ENCODE results near the gene CDH13.

CDH13 gene

DNA sequence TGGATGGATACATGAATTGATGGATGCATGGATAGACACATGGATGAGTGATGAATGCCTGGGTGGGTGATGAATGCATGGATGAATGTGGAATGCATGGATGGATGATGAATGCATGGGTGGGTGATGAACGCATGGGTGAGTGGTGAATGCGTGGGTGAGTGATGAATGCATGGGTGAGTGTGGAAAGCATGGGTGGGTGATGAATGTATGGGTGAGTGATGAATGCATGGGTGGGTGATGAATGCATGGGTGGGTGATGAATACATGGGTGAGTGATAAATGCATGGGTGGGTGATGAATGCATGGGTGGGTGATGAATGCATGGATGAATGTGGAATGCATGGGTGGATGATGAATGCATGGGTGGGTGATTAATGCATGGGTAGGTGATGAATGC is 1097.1 kb downstream of the CDH13 start:
- DNase-seq (ENCODE audit: low spot score): no peak

DNA sequence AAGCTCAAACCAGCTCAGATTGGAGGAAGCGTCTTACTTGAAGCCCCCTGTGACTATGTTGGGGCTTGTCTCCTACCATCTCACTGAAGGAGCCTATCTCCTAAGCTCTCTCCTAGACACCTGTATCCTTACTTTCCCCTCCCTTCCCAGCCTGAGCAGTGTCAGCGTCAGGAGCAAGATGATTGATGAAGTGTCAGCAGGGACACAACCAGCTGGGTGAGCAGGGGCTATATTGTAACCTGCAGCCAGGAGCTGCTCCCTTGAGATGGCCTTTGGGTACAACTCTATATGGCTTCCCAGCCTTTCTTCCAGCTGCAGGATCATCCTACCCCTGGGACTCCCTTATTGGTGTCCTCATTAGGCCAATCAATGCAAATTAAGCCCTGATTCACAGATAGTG is 1097.8 kb downstream of the CDH13 start:
- DNase-seq (ENCODE audit: low spot score): no peak

DNA sequence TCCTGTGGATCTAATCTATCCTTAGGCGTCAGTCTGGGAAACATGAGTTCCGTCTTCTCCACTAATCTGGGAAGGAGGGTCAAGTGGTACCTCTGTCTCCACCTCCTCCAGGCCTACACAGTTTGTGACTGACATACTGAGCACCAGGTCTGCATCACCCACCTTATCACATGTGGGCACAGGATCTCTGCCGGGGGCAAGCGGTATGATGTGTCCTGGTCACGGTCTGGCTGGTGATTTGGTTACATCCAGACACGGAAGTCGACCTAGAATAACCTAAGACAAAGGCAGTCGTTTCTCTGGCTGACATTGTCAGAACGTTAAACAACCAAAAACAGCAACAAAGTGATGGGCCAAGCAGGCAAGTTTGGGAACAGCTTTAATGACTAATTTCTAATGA is 1098.5 kb downstream of the CDH13 start:
- DNase-seq (ENCODE audit: low spot score): no peak

DNA sequence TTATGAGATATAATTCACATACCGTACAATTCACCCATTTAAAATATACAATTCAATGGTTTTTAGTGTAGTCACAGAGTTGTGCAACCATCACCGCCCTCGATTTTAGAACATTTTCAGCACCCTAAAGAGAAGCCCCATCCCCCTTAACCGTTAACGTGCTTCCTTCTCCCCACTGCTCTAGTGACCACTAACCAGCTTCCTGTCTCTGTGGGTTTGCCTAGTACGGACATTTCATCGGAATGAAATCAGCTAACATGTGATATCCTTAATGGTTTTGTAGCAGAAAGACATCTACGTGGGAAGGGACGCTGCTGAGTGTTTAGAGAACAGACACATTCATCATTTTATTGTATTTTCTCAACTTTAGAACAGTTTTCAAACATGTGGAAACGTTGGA is 1100.2 kb downstream of the CDH13 start:
- DNase-seq (ENCODE audit: low spot score): no peak

DNA sequence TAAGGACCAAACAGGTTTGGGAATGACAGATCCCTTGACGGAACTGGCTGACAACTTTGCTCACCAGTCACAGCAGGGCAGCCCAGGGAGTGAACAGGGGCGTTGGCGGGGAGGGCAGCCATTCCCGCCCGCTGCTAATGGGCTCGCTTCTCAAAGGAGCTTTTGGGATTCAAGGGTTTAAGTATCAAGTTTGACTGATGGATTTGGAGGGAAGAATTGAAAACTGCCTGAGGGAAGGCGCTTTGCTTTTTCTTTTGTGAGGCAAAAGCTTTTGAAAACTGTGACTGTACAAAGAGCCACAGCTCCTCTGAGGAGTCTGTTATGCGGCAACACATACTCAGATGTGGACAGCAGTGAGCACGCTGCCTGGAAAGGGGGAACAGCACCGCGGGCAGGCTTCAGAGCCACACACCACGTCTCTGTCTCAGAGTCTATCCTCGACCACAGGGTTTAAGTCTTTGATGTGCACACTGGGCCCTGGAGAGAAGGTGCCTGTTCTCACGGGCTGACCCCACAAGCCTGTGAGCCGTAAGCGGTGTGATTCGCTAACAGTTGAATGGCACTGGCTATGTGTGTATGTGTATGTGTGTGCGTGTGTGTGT is 1101.1 kb downstream of the CDH13 start:
- DNase-seq (ENCODE audit: low spot score): no peak

DNA sequence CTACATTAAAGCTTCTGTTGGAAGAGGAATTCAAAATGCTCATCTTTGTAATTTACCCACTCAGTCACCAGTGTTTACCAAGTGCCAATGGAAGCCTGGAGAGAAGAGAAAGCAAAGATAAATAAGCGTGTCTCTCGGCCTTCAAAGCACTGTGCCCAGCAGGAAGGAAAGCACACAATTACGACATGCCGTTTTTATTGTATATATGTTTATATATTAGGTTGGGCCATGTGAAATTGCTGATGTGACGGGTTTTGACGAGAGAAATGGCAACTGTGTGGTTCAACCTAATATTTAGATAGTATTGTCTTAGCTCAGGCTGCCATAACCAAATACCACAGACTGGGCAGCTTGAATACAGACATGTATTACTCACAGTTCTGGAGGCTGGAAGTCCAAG is 1101.7 kb downstream of the CDH13 start:
- no peak for DNase-seq (ENCODE audit: low spot score)

DNA sequence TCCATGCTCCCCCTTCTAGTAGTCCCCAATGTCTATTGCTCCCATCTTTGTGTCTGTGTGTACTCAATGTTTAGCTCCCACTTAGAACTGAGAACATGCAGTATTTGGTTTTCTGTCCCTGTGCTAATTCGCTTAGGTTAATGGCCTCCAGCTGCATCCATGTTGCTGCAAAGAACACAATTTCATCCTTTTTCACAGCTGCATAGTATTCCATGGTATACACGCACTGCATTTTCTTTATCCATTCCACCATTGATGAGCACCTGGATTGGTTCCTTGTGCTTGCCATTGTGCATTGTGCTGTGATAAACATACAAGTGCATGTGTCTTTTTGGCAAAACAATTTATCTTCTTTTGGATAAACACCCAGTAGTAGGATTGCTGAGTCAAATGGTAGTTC is 1104.0 kb downstream of the CDH13 start:
- no peak for DNase-seq (ENCODE audit: low spot score)

DNA sequence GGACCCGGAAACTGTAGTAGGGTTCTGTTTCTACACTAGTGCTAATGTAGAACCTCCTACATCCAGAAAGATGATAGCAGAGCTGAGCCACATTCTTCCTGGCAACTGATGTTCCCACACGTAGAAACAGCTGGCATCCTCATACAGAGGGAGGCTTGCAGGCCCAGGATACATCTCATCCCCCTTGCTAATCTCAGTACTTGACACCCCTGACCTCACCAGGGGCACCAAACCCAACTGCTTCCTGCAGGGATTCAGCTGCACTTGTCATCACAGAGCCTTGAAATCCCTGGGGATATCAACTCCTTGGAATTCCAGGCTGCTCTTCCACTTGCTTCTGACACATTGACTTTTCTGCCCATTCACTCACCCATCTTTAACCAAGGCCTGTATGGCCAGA is 1105.8 kb downstream of the CDH13 start:
- DNase-seq (ENCODE audit: low spot score): no peak

DNA sequence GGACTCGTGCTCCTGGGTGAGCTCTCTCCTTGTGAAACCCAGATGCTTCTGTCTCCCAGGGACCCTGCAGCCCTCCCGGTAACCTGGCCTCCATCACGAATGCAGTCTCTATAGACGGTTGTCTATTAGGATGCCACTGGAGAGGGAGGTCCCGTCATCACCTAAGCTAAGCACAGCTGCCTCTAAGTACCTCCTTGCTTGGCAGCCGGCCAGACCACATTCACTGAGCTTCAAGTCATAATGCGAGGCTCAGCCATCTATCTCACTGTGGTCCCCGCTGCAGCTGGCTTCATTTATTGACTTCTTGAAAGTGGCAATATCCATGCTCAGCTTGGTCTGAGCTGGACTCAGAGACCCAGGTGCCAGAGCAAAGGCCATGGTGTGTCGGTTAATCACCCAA is 1106.5 kb downstream of the CDH13 start:
- no peak for DNase-seq (ENCODE audit: low spot score)

DNA sequence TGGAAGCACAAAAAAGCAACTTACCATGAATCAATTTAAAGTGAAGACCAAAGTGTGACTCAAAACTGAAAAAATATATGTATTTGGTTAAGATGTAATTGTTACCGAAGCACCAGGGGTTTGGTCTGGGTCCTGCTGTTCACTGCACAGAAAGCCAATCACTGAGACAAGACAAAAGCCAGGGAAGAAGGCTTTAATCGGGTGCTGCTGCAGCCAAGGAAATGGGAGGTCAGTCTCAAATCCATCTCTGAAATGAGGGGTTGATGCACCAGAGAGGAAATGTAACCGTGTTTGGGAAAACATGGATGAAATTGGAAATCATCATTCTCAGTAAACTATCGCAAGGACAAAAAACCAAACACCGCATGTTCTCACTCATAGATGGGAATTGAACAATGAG is 1107.4 kb downstream of the CDH13 start:
- DNase-seq (ENCODE audit: low spot score): no peak

DNA sequence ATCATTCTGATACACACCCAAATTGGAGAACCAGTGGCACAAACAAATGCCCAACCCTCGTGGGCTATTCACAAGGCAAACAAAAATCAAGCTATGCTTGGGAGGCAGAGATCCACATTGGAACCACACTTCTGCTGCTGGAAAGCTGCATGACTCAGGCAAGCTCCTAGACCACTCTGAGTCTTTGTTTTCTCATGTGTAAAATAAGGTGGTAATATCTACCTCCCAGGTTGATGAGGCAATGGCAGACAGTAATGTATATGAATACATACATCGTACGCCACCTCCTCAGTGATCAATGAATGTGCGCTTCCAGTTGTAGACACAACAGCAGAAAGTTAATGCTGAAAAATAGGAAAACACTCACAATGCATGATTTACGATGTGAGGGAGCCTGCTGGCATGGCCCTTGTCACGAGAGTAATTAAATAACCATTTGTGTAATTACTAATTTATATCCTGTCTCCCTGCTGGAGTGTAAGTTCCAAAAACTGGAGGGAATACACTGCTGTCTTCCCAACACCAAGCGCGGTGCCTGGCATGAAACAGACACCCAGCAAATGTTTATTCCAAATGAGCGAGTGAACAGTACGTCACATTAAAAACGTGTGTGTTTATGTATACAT is 1111.1 kb downstream of the CDH13 start:
- DNase-seq (ENCODE audit: low spot score): no peak

DNA sequence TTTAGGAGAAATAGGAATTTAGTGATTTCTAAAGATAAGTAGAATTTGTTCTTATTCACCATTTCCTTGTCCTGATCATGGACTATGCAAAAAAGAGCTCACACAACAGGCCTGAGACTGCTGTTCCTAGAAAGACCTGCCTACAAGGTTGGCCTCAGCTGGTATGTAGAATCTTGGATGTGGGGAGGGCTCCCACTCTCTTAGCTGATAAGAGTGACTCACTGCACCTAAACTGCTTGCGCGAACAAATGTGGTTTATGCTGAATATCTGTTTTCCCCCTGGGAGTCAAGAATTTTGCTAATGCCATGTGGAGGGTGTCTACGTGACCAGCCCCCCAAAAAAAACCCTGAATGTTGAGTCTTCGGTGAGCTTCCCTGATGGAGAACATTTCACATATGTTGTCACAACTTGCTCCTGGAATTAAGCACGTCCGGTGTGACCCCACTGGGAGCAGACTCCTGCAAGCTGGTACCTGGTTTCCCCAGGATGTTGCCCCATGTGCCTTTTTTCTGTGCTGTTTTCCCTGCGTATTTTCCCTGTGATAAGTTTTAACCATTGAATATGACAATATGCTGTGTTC is 1112.2 kb downstream of the CDH13 start:
- no peak for DNase-seq (ENCODE audit: low spot score)

DNA sequence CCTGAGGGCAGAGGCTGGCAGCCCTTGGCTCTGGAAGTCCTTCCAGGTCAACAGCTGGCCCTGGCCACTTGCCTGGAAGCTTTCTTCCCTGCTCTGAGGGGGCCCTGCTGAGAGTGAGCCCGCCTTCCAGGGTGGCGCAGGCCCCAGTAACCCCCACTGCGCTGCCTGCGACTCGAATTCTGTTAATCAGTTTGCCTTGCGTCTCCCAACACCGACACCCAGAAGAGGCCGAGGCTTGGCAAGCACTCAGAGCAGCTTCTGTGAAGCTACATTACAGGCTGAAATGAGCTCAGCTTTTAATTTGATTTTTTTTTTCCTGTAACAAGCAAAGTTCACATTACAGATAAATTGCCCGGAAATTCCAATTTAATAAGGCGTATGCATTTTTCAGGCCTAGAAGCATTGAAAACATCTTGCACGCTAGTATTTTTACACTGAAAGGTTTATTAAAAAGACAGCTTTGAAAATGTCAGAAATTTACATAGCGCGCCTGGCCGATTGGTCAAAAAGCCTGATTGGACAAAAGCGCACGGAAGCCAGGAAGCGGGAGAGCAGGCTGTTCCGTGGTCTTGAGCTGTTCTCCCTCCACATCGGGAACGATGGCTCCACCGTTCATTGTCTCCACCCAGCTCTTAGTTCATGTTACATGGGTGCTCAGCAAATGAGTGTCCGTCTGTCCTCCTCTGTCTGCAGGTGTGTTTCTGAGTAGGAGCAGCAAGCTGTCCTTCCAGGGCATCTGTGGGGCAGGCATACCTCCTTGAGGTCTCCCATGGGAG is 1115.5 kb downstream of the CDH13 start:
- peak; percentile 81 for DNase-seq (ENCODE audit: low spot score)

DNA sequence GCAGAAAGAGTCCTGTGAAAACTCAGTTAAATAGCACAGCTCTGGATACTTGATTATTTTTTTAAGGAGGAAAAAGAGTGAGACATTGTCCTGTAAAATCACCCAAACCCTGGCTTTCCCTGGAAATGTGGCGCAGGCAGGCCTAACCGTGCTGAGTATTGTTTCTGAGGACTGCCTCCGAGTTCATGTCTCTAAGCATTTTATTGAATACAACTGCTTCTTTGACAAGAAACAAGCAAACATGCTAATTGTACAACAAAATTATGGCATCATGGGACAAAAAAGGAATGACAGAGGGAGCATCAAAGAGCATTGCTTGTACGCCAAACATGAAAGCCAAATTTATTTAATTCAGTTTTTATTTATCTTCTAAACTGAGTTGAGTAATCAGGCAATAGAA is 1116.5 kb downstream of the CDH13 start:
- DNase-seq (ENCODE audit: low spot score): peak; percentile 89

DNA sequence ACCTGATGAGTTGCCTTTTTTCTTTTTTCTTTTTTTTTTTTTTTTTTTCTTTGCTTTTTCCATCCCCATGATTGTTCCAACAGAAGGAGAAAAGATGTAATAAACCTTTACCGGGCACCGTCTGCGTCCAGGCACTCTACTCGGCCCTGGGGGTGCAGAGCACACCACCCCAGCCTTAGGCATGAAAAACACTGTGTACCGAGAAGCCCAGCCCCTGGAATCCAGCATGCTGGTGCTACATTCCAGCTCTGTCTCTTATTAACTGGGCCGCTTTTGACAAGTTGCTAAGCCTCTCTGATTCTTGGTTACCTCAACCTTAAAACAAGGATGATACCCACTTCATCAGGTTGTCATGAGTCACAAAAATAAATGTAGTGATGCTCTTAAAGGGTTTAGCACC is 1117.0 kb downstream of the CDH13 start:
- DNase-seq (ENCODE audit: low spot score): peak; percentile 52

DNA sequence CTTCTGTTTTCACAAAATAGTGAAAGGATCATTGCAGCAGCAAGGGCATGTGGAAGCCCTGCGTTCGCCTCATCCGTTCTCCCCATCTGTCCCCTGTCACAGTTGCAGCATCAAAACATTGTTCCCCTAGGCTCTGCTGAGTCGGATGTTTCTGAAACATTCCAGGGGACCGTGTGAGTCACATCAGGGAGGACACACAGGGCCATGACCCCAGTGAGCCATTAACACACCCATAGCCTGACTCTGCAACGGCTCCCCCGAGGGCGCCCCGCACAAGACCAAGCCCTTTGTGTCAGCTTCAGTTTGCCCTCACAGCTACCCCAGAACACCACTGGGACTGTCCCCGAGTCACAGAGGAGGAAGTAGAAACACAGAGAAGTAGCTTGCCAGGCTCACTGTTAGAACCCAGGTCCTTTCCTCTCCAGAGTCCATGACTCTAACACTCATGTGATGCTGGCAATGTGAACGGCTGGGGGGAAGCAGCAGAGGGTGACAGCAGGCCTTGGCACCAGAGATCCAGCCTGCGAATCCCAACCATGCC is 1117.7 kb downstream of the CDH13 start:
- DNase-seq (ENCODE audit: low spot score): peak; percentile 71

DNA sequence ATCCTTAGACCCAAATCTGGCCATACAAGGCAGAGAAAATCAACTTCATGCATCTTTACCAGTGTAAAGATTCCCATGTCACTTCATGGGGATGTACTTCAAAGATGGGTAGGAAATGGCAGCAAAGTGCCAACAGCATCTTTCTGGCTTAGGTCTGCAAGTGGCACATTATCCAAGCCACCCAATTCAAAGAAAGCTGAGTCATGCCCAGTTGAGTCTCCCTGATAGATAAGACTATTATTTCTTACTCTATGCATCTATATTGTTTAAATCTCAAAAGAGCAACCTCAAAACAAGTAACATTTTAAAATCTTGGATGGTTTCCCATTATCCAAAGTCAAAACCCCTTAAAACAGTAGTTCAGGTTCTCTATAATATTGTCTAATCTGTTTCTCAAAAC is 1119.8 kb downstream of the CDH13 start:
- no peak for DNase-seq (ENCODE audit: low spot score)

DNA sequence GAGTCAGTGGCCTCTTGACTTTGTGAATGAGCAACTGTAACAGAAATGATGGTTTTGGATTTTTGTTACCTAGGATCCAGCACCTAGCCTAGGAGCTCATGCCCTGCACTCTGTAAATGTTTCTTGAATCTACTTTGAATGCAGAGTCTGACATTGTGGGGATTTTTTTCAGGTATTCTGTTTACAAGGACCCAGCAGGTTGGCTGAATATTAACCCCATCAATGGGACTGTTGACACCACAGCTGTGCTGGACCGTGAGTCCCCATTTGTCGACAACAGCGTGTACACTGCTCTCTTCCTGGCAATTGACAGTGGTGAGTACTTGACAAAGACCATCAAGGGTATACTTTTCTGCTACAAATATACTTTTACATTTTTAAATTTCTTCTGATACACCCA is 1121.2 kb downstream of the CDH13 start:
- DNase-seq (ENCODE audit: low spot score): no peak

DNA sequence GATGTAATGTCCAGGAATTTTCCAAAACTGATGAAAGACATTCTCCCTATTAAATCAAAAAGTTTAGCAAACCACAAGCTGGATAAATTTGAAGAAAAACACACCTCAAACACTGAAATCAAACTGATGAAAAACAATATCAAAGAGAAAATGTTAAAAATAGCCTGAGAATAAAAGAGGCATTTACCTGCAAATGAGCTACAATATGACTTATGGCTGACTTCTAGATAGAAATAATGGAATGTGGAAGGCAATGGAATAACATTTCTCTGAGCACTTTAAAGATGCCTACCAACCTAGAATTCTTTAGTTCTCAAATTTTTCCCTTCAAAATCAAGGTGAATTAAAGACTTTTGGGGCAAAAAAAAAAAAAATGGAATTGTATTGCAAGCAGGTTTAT is 1128.6 kb downstream of the CDH13 start:
- DNase-seq (ENCODE audit: low spot score): no peak

DNA sequence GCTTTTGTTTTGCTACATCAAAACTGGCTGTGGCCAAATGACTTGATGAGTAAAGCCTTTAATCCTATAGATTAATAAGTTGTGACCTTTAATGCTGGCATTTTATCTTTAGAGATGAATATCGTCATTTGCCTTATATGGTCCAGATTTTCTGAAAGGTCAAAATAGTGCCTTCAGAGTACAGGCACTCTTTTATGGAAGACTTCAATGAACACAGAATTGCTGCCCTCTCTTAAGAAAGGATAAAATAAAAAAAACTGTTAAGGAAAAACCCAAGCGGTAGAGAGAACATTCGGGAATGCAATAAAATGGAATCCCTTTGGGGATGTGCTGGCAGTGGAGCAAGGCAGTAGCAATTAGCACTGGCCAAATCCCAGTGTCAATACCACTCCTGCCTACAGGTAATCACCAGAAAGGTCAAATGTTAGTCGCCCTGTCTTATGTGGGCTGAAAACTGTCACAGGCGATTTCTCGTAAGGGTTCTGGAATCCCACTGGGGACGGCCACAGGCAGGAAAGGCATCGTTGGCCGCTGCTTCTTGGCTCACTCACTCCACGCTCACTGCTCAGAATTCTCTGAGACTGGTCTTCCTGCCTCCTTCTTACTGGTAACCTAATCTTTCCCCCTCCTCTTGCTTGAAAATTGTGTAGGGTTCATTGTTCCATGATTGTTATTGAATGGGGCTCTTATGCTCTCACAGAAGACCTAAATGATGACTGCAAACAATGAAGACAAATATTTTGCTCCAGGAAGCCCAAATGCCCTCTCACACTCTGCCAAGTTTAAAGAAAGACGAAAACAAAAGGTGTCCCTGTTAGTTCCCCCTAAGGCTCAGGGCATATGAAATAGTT is 1135.6 kb downstream of the CDH13 start:
- DNase-seq (ENCODE audit: low spot score): peak; percentile 77

DNA sequence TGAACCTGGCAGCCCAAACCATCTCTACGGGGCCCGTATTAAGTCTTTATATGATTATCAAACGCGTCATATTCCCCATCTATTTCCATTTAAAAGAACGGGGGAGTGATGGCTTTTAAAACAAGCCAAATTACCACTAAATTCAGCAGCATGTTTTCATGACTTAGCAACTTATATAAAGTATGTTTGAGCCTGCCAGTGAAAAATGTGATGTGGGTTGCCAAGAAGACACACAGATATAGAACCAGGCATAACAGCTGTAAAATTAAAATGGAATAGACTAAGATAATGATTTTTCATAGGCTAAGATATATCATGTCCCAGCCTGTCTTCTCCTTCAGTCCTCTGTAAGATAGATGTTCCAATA is 1136.2 kb downstream of the CDH13 start:
- no peak for DNase-seq (ENCODE audit: low spot score)

DNA sequence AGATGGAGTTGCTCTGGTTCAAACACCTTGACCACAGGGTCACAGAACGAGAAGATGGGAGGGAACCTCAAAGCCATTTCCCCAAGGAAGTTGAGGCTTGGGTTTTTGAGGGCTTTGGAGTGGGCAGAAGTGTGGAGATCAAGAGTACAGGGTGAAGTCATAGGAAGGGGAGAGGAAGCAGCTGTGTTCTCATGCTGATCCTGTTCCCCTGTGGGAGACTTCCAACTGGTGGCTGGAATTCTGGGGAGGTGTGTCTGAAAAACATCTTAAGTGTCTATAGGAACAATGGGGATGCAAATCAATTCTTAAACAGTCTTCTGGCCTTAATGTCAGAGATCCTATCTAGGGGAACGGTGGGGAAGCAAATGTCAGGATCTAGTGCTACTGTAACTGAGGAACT is 1142.2 kb downstream of the CDH13 start:
- DNase-seq (ENCODE audit: low spot score): no peak

Data from globus pallidus (tissue), 1 donor.